CD14-positive monocyte (primary cell): Measurements from ENCODE around the gene TMA7. TPM values are rescaled to one million over a fixed set of nuclear protein-coding genes. Genes with fewer than 3 reads are reported as not detected.

Source experiments
- DNase-seq, 3 donors: peaks; one replicate each; pipeline ENCODE4 v3.0.0-alpha.2; 2011 to 2022
- H2AFZ ChIP-seq: 2 replicates; pipeline ENCODE4 v1.6.0; 2012; ENCODE audit warnings: mild to moderate bottlenecking, low read depth, low read length, inconsistent platforms; ENCODE audit not compliant: insufficient read depth, poor library complexity, severe bottlenecking
- H3K27ac ChIP-seq, 2 donors: 1 replicate in 1 of 2; 2 replicates in 1 of 2; pipeline ENCODE4 v1.5.1; 2012 to 2013; ENCODE audit warnings: low read length in 2 of 2, control low read depth in 1 of 2, inconsistent platforms in 1 of 2, low read depth in 1 of 2, mild to moderate bottlenecking in 1 of 2
- H3K27me3 ChIP-seq, 2 donors: one replicate each; pipeline versions ENCODE4 v1.6.0 to v1.6.1; 2011 to 2013; ENCODE audit warnings: low read length in 2 of 2; ENCODE audit not compliant: control insufficient read depth in 2 of 2, insufficient read depth in 2 of 2
- H3K36me3 ChIP-seq, 2 donors: replicated peaks in 1 of 2; 1 replicate in 1 of 2; 2 replicates in 1 of 2; pipeline versions ENCODE4 v1.5.1 to v1.6.1; 2012 to 2013; ENCODE audit warnings: low read length in 2 of 2, control low read depth in 1 of 2, inconsistent platforms in 1 of 2, mild to moderate bottlenecking in 1 of 2; ENCODE audit not compliant: insufficient read depth in 2 of 2, control insufficient read depth in 1 of 2
- H3K4me1 ChIP-seq, 2 donors: 1 replicate in 1 of 2; 2 replicates in 1 of 2; pipeline versions ENCODE4 v1.5.1 to v1.6.1; 2012 to 2013; ENCODE audit warnings: low read length in 2 of 2, control low read depth in 1 of 2, inconsistent platforms in 1 of 2, mild to moderate bottlenecking in 1 of 2, moderate library complexity in 1 of 2; ENCODE audit not compliant: insufficient read depth in 2 of 2, control insufficient read depth in 1 of 2
- H3K4me2 ChIP-seq: replicated peaks from 2 replicates; pipeline ENCODE3; 2012; ENCODE audit warnings: low read length, moderate library complexity, mild to moderate bottlenecking; ENCODE audit not compliant: poor library complexity, severe bottlenecking; ENCODE audit errors: extremely low read depth
- H3K4me3 ChIP-seq, 3 experiments: fragments of 200-600 bp in 1 of 3; sonication (generic) in 1 of 3; replicated peaks in 1 of 3; 1 replicate in 2 of 3; 2 replicates in 1 of 3; pipeline ENCODE4 v1.5.1; 2011 to 2013; ENCODE audit warnings: low read length in 3 of 3, mild to moderate bottlenecking in 3 of 3, control low read depth in 2 of 3, low read depth in 2 of 3, inconsistent platforms in 1 of 3, moderate library complexity in 1 of 3
- H3K79me2 ChIP-seq: 2 replicates; pipeline ENCODE4 v1.6.0; 2012; ENCODE audit warnings: mild to moderate bottlenecking, control low read depth, inconsistent platforms, low read length, moderate library complexity; ENCODE audit not compliant: insufficient read depth
- H3K9ac ChIP-seq: 2 replicates; pipeline ENCODE4 v1.6.0; 2017; ENCODE audit warnings: low read length, mild to moderate bottlenecking; ENCODE audit not compliant: insufficient read depth, poor library complexity, severe bottlenecking
- H3K9me3 ChIP-seq, 2 donors: replicated peaks in 1 of 2; 1 replicate in 1 of 2; 2 replicates in 1 of 2; pipeline versions ENCODE4 v1.5.1 to v1.6.1; 2012 to 2013; ENCODE audit warnings: low read length in 2 of 2, control low read depth in 1 of 2; ENCODE audit not compliant: control insufficient read depth in 1 of 2, insufficient read depth in 1 of 2
- H4K20me1 ChIP-seq: 2 replicates; pipeline ENCODE4 v1.6.0; 2012; ENCODE audit warnings: mild to moderate bottlenecking, low read length, control low read depth, moderate library complexity; ENCODE audit not compliant: insufficient read depth
- H3K27ac Mint-ChIP-seq, 7 donors: one replicate each; pipeline ENCODE4 v1.8.0; 2020; ENCODE audit warnings: mild to moderate bottlenecking in 7 of 7, mixed read lengths in 7 of 7, moderate library complexity in 6 of 7, inconsistent platforms in 2 of 7
- H3K27me3 Mint-ChIP-seq, 3 donors: one replicate each; pipeline ENCODE4 v1.8.0; 2021 to 2022; ENCODE audit warnings: low read depth in 3 of 3, mild to moderate bottlenecking in 3 of 3, mixed read lengths in 3 of 3, moderate library complexity in 3 of 3, inconsistent platforms in 1 of 3
- H3K36me3 Mint-ChIP-seq, 2 donors: one replicate each; pipeline ENCODE4 v1.8.0; 2020; ENCODE audit warnings: mixed read lengths in 2 of 2, inconsistent platforms in 1 of 2, mild to moderate bottlenecking in 1 of 2
- H3K4me1 Mint-ChIP-seq: one replicate; pipeline ENCODE4 v1.8.0; 2020; ENCODE audit warnings: mild to moderate bottlenecking, mixed read lengths
- H3K4me3 Mint-ChIP-seq, 2 donors: one replicate each; pipeline ENCODE4 v1.8.0; 2020; ENCODE audit warnings: mild to moderate bottlenecking in 2 of 2, mixed read lengths in 2 of 2, moderate library complexity in 1 of 2
- H3K9me3 Mint-ChIP-seq, 7 donors: one replicate each; pipeline ENCODE4 v1.8.0; 2020 to 2022; ENCODE audit warnings: mixed read lengths in 7 of 7, mild to moderate bottlenecking in 6 of 7, moderate library complexity in 6 of 7, inconsistent platforms in 2 of 7
- CTCF ChIP-seq: fragments of 200-600 bp; IDR thresholded peaks from one replicate; pipeline ENCODE4 v1.8.0; 2022; ENCODE audit warnings: antibody characterized with exemption, mild to moderate bottlenecking
- WGBS: methylation state at CpG from one replicate; pipeline ENCODE4 v1.1.5; 2013; ENCODE audit warnings: missing lambda C conversion rate; ENCODE audit not compliant: insufficient coverage; 5-methylcytosine and 5-hydroxymethylcytosine counted together
- intact Hi-C, 2 donors: fragments of 100-400 bp; cut with micrococcal nuclease; formaldehyde crosslinking; loops; one replicate each; pipeline versions ENCODE4 v1.15.0 to v1.15.1; 2023
- polyA plus RNA-seq, 3 donors: library from polyadenylated mRNA; depleted of rRNA in 1 of 3; unstranded in 2 of 3; stranded (reverse) in 1 of 3; fragments of 300-500 nt in 2 of 3; fragments of >200 nt in 1 of 3; fragmentation: Illumina TruSeq in 2 of 3; gene quantifications; 1 replicate in 2 of 3; 2 replicates in 1 of 3; pipeline ENCODE4 v1.2.3, GENCODE V29; 2012 to 2021

Gene TMA7
- polyA plus RNA-seq, 3 donors: 301 to 559 (median 478) TPM

- WGBS: 80% methylated on average over 1 of the region's 3 CpGs
- Mint-ChIP-seq H3K27me3 (no peaks in the 10 kb centered on the region), H3K36me3 (peaks cover 33 to 74% of the 10 kb centered on the region in 2 donors), H3K4me1 (peaks cover 13% of the 10 kb centered on the region), H3K9me3 (peaks cover 0 to 2% (median 2%) of the 10 kb centered on the region in 7 donors), H3K27ac (peak overlapping the region in 2 of 7 donors; percentile 48 to 65), H3K4me3 (no peak overlapping the region)
- no peaks in the 10 kb centered on the region for H3K27me3 ChIP-seq
- H3K4me1 ChIP-seq: peaks cover 11 to 12% of the 10 kb centered on the region in 2 donors
- H2AFZ ChIP-seq: no peak overlapping the region
- H4K20me1 ChIP-seq: peaks cover 6% of the 10 kb centered on the region
- intact Hi-C loops: no loop called here
- TF ChIP-seq CTCF: no peak
- no peaks in the 10 kb centered on the region for H3K79me2 ChIP-seq
- no peak overlapping the region for H3K4me2 ChIP-seq
- peaks cover 18 to 33% of the 10 kb centered on the region in 2 donors for H3K36me3 ChIP-seq
- DNase-seq: no peak
- no peak overlapping the region for H3K27ac ChIP-seq
- no peak overlapping the region for H3K4me3 ChIP-seq
- peaks cover under 1 to 2% of the 10 kb centered on the region in 2 donors for H3K9me3 ChIP-seq
- H3K9ac ChIP-seq: no peak overlapping the region
Observed at GRCh38 chr3:48493203-48493501, 53.1 kb downstream of the TMA7 start.

Other genes with a start within 250 kb of the TMA7 start
- 1 to 10 TPM; 2.1 to 5.1 (median 3.4) TPM for gene CAMP, start 216.8 kb upstream of the TMA7 start, polyA plus RNA-seq
- gene ZNF589, start 199.2 kb upstream of the TMA7 start, polyA plus RNA-seq: 10 to 100 TPM in 1 of 3 donors, 1 to 10 TPM in 2; 1.6 to 42.6 (median 1.6) TPM
- gene NME6, start 138.9 kb upstream of the TMA7 start, polyA plus RNA-seq: 10 to 100 TPM; 17.3 to 39.2 (median 34.9) TPM
- not detected for gene SPINK8, start 106.6 kb upstream of the TMA7 start, polyA plus RNA-seq
- not detected for gene FBXW12, start 68.0 kb upstream of the TMA7 start, polyA plus RNA-seq
- gene PLXNB1, start 10.2 kb upstream of the TMA7 start, polyA plus RNA-seq: 1 to 10 TPM in 1 of 3 donors, under 1 TPM in 1, not detected in 1; 0.14 to 4.3 TPM
- gene CCDC51, start 138 bp upstream of the TMA7 start, polyA plus RNA-seq: 1 to 10 TPM; 3.6 to 5.9 (median 5.4) TPM
- 1 to 10 TPM; 1.8 to 4.7 (median 2.8) TPM for gene ATRIP, start 6.5 kb downstream of the TMA7 start, polyA plus RNA-seq
- gene SHISA5, start 63.9 kb downstream of the TMA7 start, polyA plus RNA-seq: 100 to 1,000 TPM; 147 to 266 (median 242) TPM
- 10 to 100 TPM; 32.2 to 44.9 (median 34.9) TPM for gene PFKFB4, start 116.5 kb downstream of the TMA7 start, polyA plus RNA-seq
- gene UCN2, start 123.5 kb downstream of the TMA7 start, polyA plus RNA-seq: under 1 TPM in 1 of 3 donors, not detected in 2; 0.61 TPM
- 1 to 10 TPM in 1 of 3 donors, under 1 TPM in 1, not detected in 1; 0.37 to 1.9 TPM for gene COL7A1, start 155.1 kb downstream of the TMA7 start, polyA plus RNA-seq
- 100 to 1,000 TPM; 326 to 409 (median 350) TPM for gene UQCRC1, start 169.4 kb downstream of the TMA7 start, polyA plus RNA-seq
- under 1 TPM in 1 of 3 donors, not detected in 2; 0.21 TPM for gene TMEM89, start 181.5 kb downstream of the TMA7 start, polyA plus RNA-seq
- gene SLC26A6, start 195.2 kb downstream of the TMA7 start, polyA plus RNA-seq: 10 to 100 TPM; 16.3 to 92.8 (median 20.4) TPM
- gene CELSR3, start 222.6 kb downstream of the TMA7 start, polyA plus RNA-seq: under 1 TPM in 1 of 3 donors, not detected in 2; 0.95 TPM
- 10 to 100 TPM in 1 of 3 donors, 1 to 10 TPM in 2; 4.2 to 14.8 (median 4.3) TPM for gene NCKIPSD, start 245.7 kb downstream of the TMA7 start, polyA plus RNA-seq